Inferior parietal cortex (tissue), 1 donor: ENCODE results near the gene NAT9.

Experiments used
- DNase-seq: peaks from one replicate; pipeline ENCODE4 v3.0.0-alpha.2; 2016; ENCODE audit errors: extremely low spot score

NAT9 gene

GRCh38 chr17:74744714-74745547, 31.2 kb downstream of the NAT9 start:
- peak; percentile 83 for DNase-seq

- no peak for DNase-seq
Observed at GRCh38 chr17:74744349-74744713, 31.8 kb downstream of the NAT9 start.

DNA sequence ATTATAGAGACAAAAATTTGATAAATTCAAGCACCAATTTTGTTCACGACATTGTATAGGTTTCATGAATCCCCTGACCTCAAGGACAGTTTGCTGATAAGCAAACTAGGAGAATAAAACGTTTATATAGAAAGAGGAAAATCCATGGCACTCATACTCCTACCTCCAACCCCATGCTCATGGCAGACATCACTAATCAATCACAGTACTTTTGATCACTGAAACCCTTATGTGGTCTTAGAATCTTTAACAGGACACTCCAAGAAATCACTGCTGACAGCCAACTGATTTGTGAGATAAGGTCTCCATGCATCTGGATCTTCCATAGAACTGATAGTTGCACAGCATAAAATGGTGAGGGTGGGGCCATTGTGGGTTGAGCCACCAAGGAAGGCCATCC, 32.4 kb downstream of the NAT9 start:
- no peak for DNase-seq

DNA sequence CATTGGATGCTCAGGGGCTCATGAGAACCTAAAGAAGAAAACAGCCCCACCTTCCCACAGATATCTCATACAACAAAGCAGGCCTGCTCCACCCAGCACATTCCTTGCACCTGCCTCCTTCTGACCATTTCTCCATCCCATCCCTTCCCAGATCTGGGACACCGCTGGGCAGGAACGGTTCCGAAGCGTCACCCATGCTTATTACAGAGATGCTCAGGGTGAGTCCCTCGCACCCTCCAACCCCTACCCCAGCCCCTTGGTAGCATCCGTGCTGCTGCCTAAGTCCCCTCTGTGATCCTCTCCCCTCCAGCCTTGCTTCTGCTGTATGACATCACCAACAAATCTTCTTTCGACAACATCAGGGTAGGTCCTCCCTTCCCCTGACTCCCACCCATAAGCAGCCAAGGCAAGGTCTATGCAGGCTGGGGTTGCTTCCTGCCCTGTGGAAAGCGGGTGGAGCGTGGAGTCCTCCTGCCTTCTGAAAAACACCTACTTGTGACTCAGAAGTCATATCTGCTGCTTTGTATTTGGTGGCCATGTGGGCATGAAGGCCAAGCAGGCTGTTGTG, 33.1 kb downstream of the NAT9 start:
- DNase-seq = no peak

DNA sequence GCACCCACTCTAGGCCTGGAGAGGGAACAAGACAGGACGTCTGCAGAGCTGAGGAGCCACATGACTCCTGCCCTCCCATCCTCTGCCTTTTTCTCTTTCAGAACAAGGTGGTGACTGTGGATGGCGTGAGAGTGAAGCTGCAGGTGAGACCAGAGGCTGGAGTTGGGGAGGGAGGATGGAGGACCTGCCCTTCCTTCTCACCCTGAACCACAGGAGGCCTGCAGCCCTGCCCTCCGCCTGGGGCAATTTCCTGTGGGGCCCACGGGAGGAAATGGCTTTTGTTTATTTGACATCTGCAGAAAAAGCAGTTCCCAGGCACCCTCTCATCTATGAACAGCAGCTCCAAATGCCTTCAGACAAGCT, 34.0 kb downstream of the NAT9 start:
- no peak for DNase-seq

DNA sequence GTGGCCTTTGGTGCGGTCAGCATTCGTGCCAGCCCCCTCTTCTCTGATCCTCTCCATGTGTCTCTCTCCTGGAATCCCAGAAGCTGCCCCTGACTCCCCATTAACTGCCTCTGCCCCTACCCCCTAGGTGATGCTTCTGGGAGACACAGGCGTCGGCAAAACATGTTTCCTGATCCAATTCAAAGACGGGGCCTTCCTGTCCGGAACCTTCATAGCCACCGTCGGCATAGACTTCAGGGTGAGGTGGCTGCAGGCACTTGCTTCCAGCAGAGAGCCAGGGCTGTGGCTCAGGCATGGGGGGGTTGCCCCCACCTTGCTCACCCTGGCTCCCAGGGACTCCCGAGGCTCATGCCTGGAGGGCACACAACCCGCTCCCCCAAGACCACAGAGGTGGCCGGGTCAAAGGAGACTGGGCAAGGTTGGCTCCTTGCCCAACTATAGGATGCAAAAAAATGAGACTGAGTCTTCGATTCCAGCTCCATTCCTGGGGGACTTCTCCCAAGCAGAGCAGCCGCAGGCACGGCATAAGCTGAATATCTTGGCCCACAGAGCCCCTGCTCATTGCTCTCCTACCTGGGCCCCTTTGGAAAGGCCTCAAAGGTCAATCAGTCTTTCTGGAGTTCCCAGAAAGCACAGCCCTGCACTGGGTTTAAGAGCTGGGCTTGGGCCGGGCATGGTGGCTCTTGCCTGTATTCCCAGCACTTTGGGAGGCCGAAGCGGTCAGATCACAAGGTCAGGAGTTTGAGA, 35.3 kb downstream of the NAT9 start:
- no peak for DNase-seq

GRCh38 chr17:74740173-74740572, 36.0 kb downstream of the NAT9 start:
- no peak for DNase-seq

DNA sequence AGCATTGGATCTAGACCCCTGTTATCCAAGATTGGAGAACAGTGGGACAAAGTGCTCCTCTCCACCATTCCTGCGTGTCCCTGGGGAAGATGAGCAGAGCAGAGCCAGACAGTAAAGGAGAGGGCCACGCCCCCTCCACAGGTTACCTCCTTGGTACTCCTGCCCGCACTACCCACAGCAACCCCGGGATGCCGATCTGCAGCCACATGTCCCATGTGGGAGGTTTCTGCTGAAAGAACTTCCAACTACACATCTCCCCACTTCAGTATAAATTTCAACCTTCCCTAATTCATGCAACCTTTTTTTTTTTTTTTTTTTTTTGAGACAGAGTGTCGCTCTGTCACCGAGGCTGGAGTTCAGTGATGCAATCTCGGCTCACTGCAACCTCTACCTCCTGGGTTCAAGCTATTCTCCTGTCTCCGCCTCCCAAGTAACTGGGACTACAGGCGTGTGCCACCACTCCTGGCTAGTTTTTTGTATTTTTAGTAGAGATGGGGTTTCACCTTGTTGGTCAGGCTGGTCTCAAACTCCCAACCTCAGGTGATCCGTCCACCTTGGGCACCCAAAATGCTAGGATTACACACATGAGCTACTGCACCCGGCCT, 36.8 kb downstream of the NAT9 start:
- no peak for DNase-seq

DNA sequence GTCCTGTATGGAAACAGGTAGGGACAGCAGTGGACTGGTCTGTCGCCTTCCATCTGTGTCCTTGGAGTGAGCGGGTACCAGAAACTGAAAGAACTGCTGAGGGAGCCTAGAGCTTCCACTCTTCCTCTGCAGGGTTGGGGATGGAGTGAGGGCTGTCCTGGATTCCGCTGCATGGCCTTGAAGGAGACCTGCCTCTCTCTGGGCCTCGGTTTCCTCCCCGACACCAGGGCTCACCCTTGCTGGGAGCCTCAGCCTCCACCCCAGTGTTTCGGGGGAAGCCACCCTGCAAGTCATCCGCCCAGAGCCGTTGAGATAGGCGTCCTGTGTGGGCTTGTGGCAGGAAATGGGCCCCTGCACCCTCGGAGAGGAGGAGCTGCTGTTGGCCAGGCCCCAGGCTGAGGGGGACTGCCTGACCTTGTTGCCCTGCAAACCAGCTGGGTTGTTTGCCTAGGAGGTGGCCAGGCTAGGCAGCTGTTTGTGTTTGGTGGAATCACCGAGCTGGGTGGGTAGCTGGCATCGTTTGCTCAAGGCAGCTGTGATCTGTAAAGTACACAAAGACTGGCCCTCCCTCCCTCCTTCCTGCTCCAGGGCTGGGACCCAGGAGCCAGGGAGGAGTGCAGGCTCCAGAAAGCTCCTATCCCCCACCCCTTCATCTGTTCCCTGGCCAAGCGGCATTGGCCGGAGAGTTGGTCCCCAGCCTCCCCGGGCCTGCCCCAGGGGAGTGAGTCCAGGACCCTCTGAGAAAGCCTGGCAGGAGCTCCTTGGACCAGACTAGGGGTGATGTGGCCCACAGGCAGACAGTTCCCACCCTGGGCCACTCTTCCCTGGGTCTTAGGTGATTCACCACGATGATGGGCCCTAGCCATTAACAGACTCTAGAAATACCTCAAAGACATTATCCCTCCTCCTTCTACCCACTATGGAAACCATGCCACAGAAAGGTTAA, 37.8 kb downstream of the NAT9 start:
- DNase-seq = no peak

DNA sequence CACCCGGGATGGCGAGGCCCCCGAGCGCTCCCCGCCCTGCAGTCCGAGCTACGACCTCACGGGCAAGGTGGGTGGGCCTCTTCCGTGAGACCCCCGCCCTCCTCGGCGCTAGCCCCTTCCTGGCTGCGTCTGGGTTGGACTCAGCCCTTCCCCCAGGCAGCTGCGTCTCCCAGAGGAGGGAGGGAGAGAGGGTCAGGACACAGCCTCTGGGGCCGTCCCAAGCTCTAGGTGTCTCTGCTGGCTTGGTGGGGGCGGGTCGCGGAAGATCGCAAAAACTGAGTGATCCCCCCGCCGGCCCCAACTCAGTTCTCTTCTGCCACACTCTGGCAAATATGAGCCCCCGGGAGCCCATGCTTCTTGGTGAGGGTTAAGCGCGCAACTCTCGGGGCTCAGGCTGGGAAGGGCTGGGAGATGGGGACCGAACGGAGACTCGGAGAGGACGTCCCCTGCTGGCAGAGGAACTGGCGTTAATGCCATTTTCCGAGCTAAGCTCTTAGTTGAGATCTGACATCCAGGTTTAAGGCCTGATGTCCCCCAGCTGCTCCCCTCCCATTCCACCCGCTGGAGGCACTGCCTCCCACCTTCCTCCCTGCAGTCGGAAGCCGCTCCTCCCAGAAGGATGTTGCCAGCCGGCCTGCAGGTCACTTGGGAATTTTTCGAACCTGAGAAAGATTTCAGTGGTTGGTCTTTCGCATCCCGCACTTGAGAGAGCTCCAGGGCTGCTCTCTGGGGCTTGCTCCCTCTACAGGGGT, 38.7 kb downstream of the NAT9 start:
- DNase-seq = no peak

DNA sequence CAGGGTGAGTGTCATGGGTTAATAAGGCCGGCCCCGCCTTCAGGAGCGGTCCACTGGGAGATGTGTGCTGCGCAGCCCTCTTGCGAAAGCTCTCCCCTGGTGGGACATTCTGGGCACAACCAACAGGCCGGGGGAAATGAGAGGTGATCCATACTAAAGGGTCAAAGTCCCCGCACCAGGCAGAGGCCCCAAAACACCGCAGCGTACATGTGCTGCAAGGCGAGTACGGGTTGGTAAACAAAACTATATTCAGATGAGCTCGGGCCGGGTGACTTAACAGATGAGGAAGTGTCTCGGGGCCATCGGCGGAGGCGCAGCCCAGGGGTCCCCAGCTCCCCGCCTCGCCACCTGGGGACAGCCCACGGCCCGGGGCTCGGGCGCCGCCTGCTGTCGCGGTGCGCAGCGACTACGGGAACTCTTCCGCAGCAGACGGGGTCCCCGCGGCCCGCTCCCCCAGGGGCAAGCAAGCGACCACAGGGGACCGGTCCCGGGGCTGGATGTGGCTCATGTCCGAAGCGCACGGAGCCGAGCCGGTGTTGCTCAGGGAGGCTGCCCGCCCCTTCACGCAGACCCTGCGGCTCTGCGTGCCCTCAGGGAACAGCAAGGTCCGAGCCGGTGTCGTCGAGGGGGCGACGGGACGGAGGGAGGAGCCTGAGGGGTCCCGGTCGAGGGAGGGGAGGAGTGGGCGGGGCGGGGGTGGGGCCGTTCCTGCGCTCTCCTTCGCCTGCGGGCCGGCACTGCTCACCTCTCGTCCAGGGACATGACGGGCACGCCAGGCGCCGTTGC, 39.4 kb downstream of the NAT9 start, which contains the start of gene RAB37:
Gene RAB37, plus strand, starts transcription at position 744 of the 786 bp plus-strand sequence. Its CDS starts 17 bp downstream, at position 761.
- DNase-seq = no peak

DNA sequence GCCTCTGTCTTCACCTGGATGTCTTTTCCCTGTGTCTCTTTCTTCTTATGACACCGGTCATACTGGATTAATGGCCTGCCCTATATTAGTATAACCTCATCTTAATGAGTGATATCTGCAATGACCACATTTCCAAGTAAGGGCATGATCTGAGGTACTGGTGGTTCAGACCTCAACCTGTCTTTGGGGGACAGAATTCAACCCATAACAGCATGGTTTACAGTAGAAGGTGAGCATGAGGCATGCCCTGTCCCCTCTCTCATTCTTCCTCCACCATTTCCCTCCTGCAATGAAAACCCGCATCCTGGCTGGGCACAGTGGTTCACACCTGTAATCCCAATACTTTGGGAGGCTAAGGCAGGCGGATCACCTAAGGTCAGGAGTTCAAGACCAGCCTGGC, 41.9 kb downstream of the NAT9 start:
- no peak for DNase-seq

- DNase-seq = no peak
Observed at GRCh38 chr17:74733365-74734122, 42.6 kb downstream of the NAT9 start.

GRCh38 chr17:74732042-74732867, 43.9 kb downstream of the NAT9 start:
- DNase-seq = no peak

GRCh38 chr17:74731347-74731605, 44.9 kb downstream of the NAT9 start:
- no peak for DNase-seq

DNA sequence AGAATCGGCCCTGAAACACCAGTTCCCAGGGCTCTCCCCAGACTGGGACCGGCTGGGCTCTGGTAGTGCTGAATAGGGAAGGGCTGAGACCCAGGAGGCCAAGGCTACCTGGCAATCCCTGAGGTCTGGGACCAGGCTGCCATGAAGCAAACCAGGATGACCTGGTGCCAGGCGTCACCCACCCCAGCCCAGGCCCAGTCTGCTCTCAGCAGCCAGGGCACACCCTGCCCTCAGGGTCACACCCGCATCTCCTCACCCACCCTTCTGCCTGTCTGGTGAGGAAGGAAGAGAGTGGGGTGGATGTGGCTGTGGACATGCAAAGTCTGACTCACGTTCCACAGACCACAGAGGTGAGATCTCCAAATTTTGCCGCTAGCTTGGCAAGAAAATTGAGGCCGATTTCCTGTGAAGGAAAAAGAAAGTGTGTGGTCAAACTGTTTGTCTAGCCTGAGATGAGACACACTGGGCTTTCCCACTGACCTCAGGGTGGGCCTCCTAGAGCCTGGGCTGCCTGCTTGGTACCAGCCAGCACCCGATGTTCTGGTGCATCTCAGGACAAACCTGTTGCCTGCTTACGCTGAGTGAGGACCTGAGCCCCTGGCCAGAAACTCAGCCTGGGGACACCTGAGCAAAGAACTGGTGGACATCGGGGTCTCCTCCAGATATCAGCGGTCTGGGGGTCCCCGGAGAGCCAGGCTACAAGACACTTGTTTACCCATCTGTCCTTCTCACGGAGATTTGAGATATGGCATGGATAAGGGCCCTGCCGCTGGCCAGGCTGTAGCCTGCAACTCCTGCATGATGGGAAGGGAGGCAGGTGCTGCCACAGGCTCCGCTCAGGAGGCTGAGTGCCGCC, 45.4 kb downstream of the NAT9 start:
- DNase-seq = no peak

- DNase-seq = no peak
Observed at GRCh38 chr17:74729866-74730265, 46.3 kb downstream of the NAT9 start.
